GM18517 (cell line): ENCODE data around the gene CLASP1.
"Not testable (repeated sequence)": the region's sequence is repeated elsewhere in the genome, so short reads cannot be mapped to it uniquely, and the experiment has no call there.

Experiments used
- ATAC-seq: cut with Tn5 transposase; IDR thresholded peaks from one replicate; pipeline ENCODE4 v1.9.1; 2021; ENCODE audit warnings: mild to moderate bottlenecking, moderate library complexity; ENCODE audit not compliant: unreplicated experiment

The CLASP1 gene

GRCh38 chr2:121663434-121663833 lies 14.2 kb upstream of the CLASP1 start:
- no peak for ATAC-seq

GRCh38 chr2:121662656-121663055 lies 13.4 kb upstream of the CLASP1 start:
- no peak for ATAC-seq

GRCh38 chr2:121659933-121660332 lies 10.7 kb upstream of the CLASP1 start:
- no peak for ATAC-seq

- ATAC-seq = not testable (repeated sequence)
These were observed 9.1 kb upstream of the CLASP1 start for GRCh38 chr2:121658393-121658792.

GRCh38 chr2:121653035-121653434 lies 3.8 kb upstream of the CLASP1 start:
- ATAC-seq = no peak

- ATAC-seq = peak; percentile 1
These were observed 1.2 kb upstream of the CLASP1 start for GRCh38 chr2:121650315-121650930.

GRCh38 chr2:121649596-121650314 lies 493 bp upstream of the CLASP1 start:
- ATAC-seq = peak; percentile 85

GRCh38 chr2:121648206-121649148 lies 785 bp downstream of the CLASP1 start:
- ATAC-seq = peak; percentile 41

GRCh38 chr2:121647396-121647795 lies 1.9 kb downstream of the CLASP1 start:
- ATAC-seq = no peak

- no peak for ATAC-seq
These were observed 4.5 kb downstream of the CLASP1 start for GRCh38 chr2:121644715-121645114.

GRCh38 chr2:121643877-121644276 lies 5.4 kb downstream of the CLASP1 start:
- no peak for ATAC-seq

- no peak for ATAC-seq
These were observed 8.6 kb downstream of the CLASP1 start for GRCh38 chr2:121640380-121641316.

GRCh38 chr2:121639846-121640245 lies 9.4 kb downstream of the CLASP1 start:
- ATAC-seq = not testable (repeated sequence)

- ATAC-seq = no peak
These were observed 10.9 kb downstream of the CLASP1 start for GRCh38 chr2:121638333-121638732.

GRCh38 chr2:121635371-121635770 lies 13.9 kb downstream of the CLASP1 start:
- ATAC-seq = no peak

GRCh38 chr2:121634354-121635307 lies 14.6 kb downstream of the CLASP1 start:
- ATAC-seq = no peak

- ATAC-seq = no peak
These were observed 15.8 kb downstream of the CLASP1 start for GRCh38 chr2:121633463-121633862.

GRCh38 chr2:121627525-121628050 lies 21.7 kb downstream of the CLASP1 start:
- ATAC-seq = no peak
